Esophagus (tissue), 2 donors: Measurements from ENCODE around the gene PTGIS. TPM values are rescaled to one million over a fixed set of nuclear protein-coding genes. Genes with fewer than 3 reads are reported as not detected.

Experiments used
- H3K27ac ChIP-seq, 2 donors: one replicate each; pipeline ENCODE4 v1.5.1; 2013; ENCODE audit warnings: low read depth in 2 of 2, mild to moderate bottlenecking in 2 of 2, inconsistent platforms in 1 of 2, low read length in 1 of 2, moderate library complexity in 1 of 2
- H3K27me3 ChIP-seq, 2 donors: one replicate each; pipeline ENCODE4 v1.6.1; 2013; ENCODE audit warnings: low read length in 2 of 2, control low read depth in 1 of 2, mild to moderate bottlenecking in 1 of 2; ENCODE audit not compliant: insufficient read depth in 2 of 2, control insufficient read depth in 1 of 2
- H3K36me3 ChIP-seq, 2 donors: one replicate each; pipeline ENCODE4 v1.6.1; 2013; ENCODE audit warnings: low read length in 1 of 2; ENCODE audit not compliant: control insufficient read depth in 2 of 2, insufficient read depth in 2 of 2
- H3K4me1 ChIP-seq, 2 donors: one replicate each; pipeline ENCODE4 v1.6.1; 2013; ENCODE audit warnings: low read length in 1 of 2; ENCODE audit not compliant: control insufficient read depth in 2 of 2, insufficient read depth in 2 of 2
- H3K4me3 ChIP-seq, 2 donors: one replicate each; pipeline ENCODE4 v1.5.1; 2013; ENCODE audit warnings: low read length in 2 of 2, mild to moderate bottlenecking in 2 of 2, low read depth in 1 of 2, moderate library complexity in 1 of 2
- H3K9me3 ChIP-seq, 2 donors: one replicate each; pipeline ENCODE4 v1.6.1; 2013; ENCODE audit warnings: mild to moderate bottlenecking in 2 of 2, low read depth in 1 of 2, low read length in 1 of 2, moderate library complexity in 1 of 2; ENCODE audit not compliant: control insufficient read depth in 2 of 2, insufficient read depth in 1 of 2
- WGBS, 2 donors: extraction: QIAGEN DNeasy Blood & Tissue Kit; methylation state at CpG; one replicate each; pipeline ENCODE4 v1.1.7; 2013; 5-methylcytosine and 5-hydroxymethylcytosine counted together
- polyA plus RNA-seq, 2 donors: library from polyadenylated mRNA; stranded (reverse); fragments of 200-250 nt; gene quantifications; one replicate each; pipeline ENCODE4 v1.2.3, GENCODE V29; 2013
- donor health status: healthy with polysubstance abuse.
- donor health status: Bipolar disorder and iron deficiency.

Gene PTGIS
- polyA plus RNA-seq, 2 donors, result 3.5 to 6.1 TPM

- H3K27me3 ChIP-seq, result peaks cover 0 to 2% of the 10 kb centered on the region in 2 donors
- WGBS, 2 donors, result 62 to 68% methylated on average over 37 to 46 of the region's 46 CpGs
- no peaks in the 10 kb centered on the region for H3K9me3 ChIP-seq
- peaks cover 4 to 5% of the 10 kb centered on the region in 2 donors for H3K4me1 ChIP-seq
- H3K4me3 ChIP-seq, result no peak overlapping the region
- H3K36me3 ChIP-seq, result no peaks in the 10 kb centered on the region
- H3K27ac ChIP-seq, result no peak overlapping the region
Observed at GRCh38 chr20:49482173-49482572, 85.8 kb downstream of the PTGIS start.

DNA sequence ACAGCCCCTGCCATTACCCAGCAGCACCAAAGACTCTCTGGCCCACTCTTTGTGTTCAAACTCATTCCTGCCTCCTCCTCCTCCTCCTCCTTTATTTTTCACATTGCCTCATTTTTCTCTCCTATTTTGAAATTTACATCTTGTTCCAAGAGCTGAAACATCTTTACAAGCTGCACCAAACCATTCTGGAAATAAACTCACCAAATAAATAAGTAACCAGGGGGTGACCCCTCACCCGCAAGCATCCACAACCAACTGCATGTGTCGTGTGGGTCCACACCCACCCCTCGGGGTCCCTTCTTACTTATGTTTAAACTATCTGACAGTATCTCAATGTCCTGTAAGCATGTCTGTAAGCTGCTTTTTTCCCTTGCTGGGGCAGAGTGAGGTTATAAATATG is 86.8 kb downstream of the PTGIS start:
- no peaks in the 10 kb centered on the region for H3K36me3 ChIP-seq
- peaks cover 0 to 2% of the 10 kb centered on the region in 2 donors for H3K27me3 ChIP-seq
- peak overlapping the region in 1 of 2 donors; percentile 53 for H3K27ac ChIP-seq
- 66 to 67% methylated on average over 3 of the region's 3 CpGs for WGBS, 2 donors
- no peaks in the 10 kb centered on the region for H3K9me3 ChIP-seq
- H3K4me1 ChIP-seq, result peaks cover 4 to 5% of the 10 kb centered on the region in 2 donors
- H3K4me3 ChIP-seq, result no peak overlapping the region

DNA sequence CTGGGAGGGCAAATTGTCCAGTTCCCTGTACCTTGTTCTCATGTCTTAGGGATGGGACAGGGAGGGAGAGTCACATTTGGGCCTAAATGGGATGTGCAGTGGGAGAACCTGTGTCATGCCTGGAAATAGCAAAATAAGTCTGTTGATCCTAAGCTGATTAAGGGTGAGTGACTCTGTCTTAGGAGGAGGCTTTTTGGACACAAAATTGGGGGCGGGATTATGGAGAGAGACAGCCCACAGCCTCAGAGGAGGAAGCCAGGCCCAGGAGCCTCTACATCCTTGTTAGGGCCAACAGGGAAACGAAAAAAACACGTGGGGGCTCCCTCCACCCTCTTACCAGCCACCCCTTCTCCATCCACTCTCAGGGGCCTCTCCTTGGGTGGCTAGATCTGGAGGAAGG is 87.7 kb downstream of the PTGIS start:
- Histone ChIP-seq H3K4me1 (peaks cover 4 to 5% of the 10 kb centered on the region in 2 donors), H3K27me3 (peaks cover 1 to 2% of the 10 kb centered on the region in 2 donors), H3K36me3 (no peaks in the 10 kb centered on the region), H3K9me3 (no peaks in the 10 kb centered on the region), H3K27ac (peak overlapping the region; percentile 49 to 56), H3K4me3 (no peak overlapping the region)
- WGBS, 2 donors, result 45 to 50% methylated on average over 3 of the region's 3 CpGs

- Histone ChIP-seq H3K27ac (peak overlapping the region in 1 of 2 donors; percentile 56), H3K27me3 (peaks cover under 1 to 2% of the 10 kb centered on the region in 2 donors), H3K36me3 (no peaks in the 10 kb centered on the region), H3K9me3 (no peaks in the 10 kb centered on the region), H3K4me1 (peaks cover 4 to 5% of the 10 kb centered on the region in 2 donors), H3K4me3 (no peak overlapping the region)
- WGBS, 2 donors, result 43 to 63% methylated on average over 6 of the region's 6 CpGs
Observed at GRCh38 chr20:49479785-49480184, 88.2 kb downstream of the PTGIS start.

GRCh38 chr20:49478754-49479689 is 88.9 kb downstream of the PTGIS start:
- Histone ChIP-seq H3K4me1 (peaks cover 4 to 5% of the 10 kb centered on the region in 2 donors), H3K9me3 (no peaks in the 10 kb centered on the region), H3K4me3 (no peak overlapping the region), H3K27ac (no peak overlapping the region), H3K36me3 (no peaks in the 10 kb centered on the region), H3K27me3 (peaks cover 0 to 2% of the 10 kb centered on the region in 2 donors)
- WGBS, 2 donors, result 70 to 73% methylated on average over 5 of the region's 5 CpGs

GRCh38 chr20:49478266-49478665 is 89.7 kb downstream of the PTGIS start:
- Histone ChIP-seq H3K27ac (peak overlapping the region in 1 of 2 donors; percentile 33), H3K9me3 (no peaks in the 10 kb centered on the region), H3K27me3 (peaks cover 0 to 2% of the 10 kb centered on the region in 2 donors), H3K4me1 (peaks cover 4 to 7% of the 10 kb centered on the region in 2 donors), H3K4me3 (no peak overlapping the region), H3K36me3 (no peaks in the 10 kb centered on the region)
- 37 to 43% methylated on average over 7 of the region's 7 CpGs for WGBS, 2 donors

DNA sequence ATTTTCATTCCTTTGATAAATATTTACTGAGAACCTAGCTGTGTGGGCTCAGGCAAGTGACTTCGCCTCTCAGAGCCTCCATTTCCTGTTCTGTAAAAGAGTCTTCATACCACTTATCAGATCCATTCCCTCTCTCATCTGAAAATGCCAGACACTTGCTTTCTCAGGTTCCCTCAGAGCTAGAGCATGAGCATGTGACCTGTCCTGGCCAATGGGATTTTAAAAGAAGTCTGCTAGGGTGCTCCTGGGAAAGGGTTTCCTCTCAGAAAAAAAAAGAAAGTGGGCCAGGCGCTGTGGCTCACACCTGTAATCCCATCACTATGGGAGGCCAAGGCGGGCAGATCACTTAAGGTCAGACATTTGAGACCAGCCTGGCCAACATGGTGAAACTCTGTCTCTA is 90.7 kb downstream of the PTGIS start:
- Histone ChIP-seq H3K27me3 (peaks cover 0 to 2% of the 10 kb centered on the region in 2 donors), H3K9me3 (no peaks in the 10 kb centered on the region), H3K27ac (no peak overlapping the region), H3K36me3 (no peaks in the 10 kb centered on the region), H3K4me1 (peaks cover 1 to 5% of the 10 kb centered on the region in 2 donors), H3K4me3 (no peak overlapping the region)
- WGBS, 2 donors, result 76 to 82% methylated on average over 3 of the region's 3 CpGs

DNA sequence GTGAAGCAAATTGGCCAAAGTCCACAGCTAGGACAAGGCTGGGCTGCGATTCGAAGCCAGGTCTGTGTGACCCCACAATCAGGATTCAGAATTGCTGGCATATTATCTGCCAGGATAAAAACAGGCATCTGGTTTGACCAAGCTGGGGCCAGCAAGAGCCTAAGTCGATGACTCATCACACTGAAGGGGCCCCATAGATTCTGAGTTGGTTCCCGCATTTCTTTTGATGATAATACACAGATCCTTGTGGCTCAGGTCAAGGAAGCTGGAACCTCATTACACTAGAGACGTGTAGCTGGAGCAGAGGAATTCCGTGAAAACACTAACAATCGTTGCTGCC is 92.0 kb downstream of the PTGIS start:
- Histone ChIP-seq H3K36me3 (no peaks in the 10 kb centered on the region), H3K27me3 (peaks cover 0 to 2% of the 10 kb centered on the region in 2 donors), H3K27ac (no peak overlapping the region), H3K4me3 (no peak overlapping the region), H3K9me3 (no peaks in the 10 kb centered on the region), H3K4me1 (peaks cover 0 to 2% of the 10 kb centered on the region in 2 donors)
- WGBS, 2 donors, result 67 to 73% methylated on average over 7 of the region's 7 CpGs

DNA sequence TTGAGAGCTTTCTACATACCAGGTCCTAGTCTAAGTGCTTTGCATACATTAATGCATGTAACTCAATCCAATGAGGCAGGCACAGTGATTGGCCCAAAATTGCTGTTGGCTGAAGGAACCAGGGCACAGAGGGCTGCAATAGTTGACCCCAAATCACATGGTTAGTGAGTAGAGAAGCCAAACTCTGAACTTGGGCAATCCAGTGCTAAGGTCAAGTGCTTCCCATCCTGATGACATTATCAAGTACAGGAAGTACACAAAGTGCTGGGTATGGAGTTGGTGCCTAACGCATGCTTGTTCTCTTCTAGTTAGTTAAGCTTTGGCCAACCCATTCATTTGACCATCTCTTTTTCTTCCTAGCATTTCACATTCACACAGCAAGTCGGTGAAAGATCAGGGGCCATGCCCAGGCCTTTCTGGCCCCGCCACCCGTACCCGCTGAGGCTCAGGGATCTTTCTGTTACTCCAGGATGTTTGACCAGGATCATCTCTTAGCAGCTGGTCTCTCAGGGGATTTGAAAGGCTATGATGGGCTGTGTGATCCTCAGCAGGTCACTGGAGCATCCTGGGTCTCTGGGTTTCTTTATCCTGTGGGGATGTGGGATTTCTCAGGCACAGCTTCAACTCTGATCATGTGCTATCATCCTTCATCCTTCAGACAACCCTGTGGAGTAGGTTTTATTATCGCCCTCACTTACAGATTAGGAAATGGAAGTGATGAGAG is 92.5 kb downstream of the PTGIS start:
- Histone ChIP-seq H3K36me3 (no peaks in the 10 kb centered on the region), H3K9me3 (no peaks in the 10 kb centered on the region), H3K27me3 (peaks cover 0 to 2% of the 10 kb centered on the region in 2 donors), H3K27ac (no peak overlapping the region), H3K4me3 (no peak overlapping the region), H3K4me1 (peaks cover 0 to 2% of the 10 kb centered on the region in 2 donors)
- 87 to 89% methylated on average over 6 of the region's 6 CpGs for WGBS, 2 donors
